ENCODE data around the gene KRTAP1-4. TPM values are rescaled to one million over a fixed set of nuclear protein-coding genes. Genes with fewer than 3 reads are reported as not detected.

KRTAP1-4 gene
- total and polyA plus RNA-seq, 2 of the 8 experiments (the other 6 are each of a cell fraction or from before 2014, with no cell fraction given) = not detected

DNA sequence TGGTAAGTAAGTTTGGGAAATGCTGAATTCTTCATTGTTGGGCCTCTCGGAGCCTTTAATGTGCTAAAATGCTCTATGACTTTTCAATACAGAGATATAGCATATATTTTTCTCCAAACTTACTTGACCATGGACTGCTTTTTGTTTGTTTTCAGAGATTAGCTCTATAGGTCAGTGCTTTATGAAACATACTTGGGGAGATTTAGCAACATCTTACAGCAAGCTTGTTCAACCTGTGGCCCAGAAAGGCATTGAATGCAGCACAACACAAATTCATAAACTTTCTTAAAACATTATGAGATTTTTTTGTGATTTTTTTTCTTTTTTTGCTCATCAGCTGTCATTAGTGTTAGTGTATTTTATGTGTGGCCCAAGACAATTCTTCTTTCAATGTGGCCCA lies 20.1 kb downstream of the KRTAP1-4 start:
- Histone ChIP-seq H2BK5ac (ENCODE audit: low read depth, low read length) (no peak overlapping the region), H3K79me2 (ENCODE audit: control insufficient read depth in 1 of 2, insufficient read depth in 2 of 2, low read length in 2 of 2) (no peaks in the 10 kb centered on the region), H3K56ac (replicated peaks; ENCODE audit: insufficient read length, low read depth, low read length) (no peak overlapping the region), H3K4ac (replicated peaks; ENCODE audit: insufficient read length, low read depth, low read length) (no peak overlapping the region), H3K18ac (ENCODE audit: extremely low read depth, low read length) (no peak overlapping the region), H2AK5ac (ENCODE audit: low read depth, low read length) (no peak overlapping the region), H3K9me3 (ENCODE audit: insufficient read depth in 2 of 2, low read depth in 1 of 2, low read length in 1 of 2) (no peaks in the 10 kb centered on the region), H3K79me1 (ENCODE audit: low read depth, low read length) (no peaks in the 10 kb centered on the region), H3K4me1 (replicated peaks in 1 of 4; ENCODE audit: control insufficient read depth in 3 of 4, insufficient read depth in 4 of 4, low read length in 3 of 4) (peaks cover 0 to 10% (median 6%) of the 10 kb centered on the region in 4 experiments; a peak in 6 of 7 replicates), H3K9ac (replicated peaks in 1 of 4; ENCODE audit: extremely low read depth in 1 of 4, low read depth in 3 of 4, low read length in 3 of 4) (no peak overlapping the region), H3K36me3 (ENCODE audit: control insufficient read depth in 2 of 4, insufficient read depth in 4 of 4, low read length in 3 of 4) (no peaks in the 10 kb centered on the region), H2BK20ac (ENCODE audit: low read length) (no peak overlapping the region), H2BK12ac (ENCODE audit: low read depth, low read length) (no peak overlapping the region), H3K4me2 (ENCODE audit: insufficient read depth in 1 of 2, low read depth in 2 of 2, low read length in 2 of 2) (no peak overlapping the region), H3K14ac (ENCODE audit: insufficient read length) (no peak overlapping the region), H2BK15ac (ENCODE audit: low read length) (no peak overlapping the region), H2AFZ (ENCODE audit: low read length) (no peak overlapping the region), H4K8ac (ENCODE audit: extremely low read depth, insufficient read depth, low read length) (no peak overlapping the region), H3K23ac (ENCODE audit: insufficient read length) (no peak overlapping the region), H3K27me3 (replicated peaks in 1 of 4; ENCODE audit: control insufficient read depth in 3 of 4, extremely low read depth in 1 of 4, insufficient read depth in 3 of 4, low read length in 3 of 4) (no peaks in the 10 kb centered on the region), H3K4me3 (ENCODE audit: extremely low read depth in 1 of 4, insufficient read depth in 2 of 4, low read depth in 3 of 4, low read length in 4 of 4) (no peak overlapping the region), H4K20me1 (replicated peaks in 1 of 2; ENCODE audit: control insufficient read depth in 1 of 2, insufficient read depth in 2 of 2, low read length in 2 of 2) (no peaks in the 10 kb centered on the region), H3K27ac (ENCODE audit: low read depth, low read length) (no peak overlapping the region), H4K5ac (ENCODE audit: insufficient read length, low read depth, low read length) (no peak overlapping the region), H3K23me2 (ENCODE audit: low read depth, low read length) (no peaks in the 10 kb centered on the region), H4K91ac (replicated peaks; ENCODE audit: insufficient read length, low read length) (no peak overlapping the region), H2BK120ac (replicated peaks; ENCODE audit: low read depth, low read length) (no peak overlapping the region)
- TF ChIP-seq TAF7 (optimal IDR thresholded peaks at IDR 0.05; ENCODE audit: borderline replicate concordance, low read depth, low read length) = no peak
- TF ChIP-seq, protein P1, sequence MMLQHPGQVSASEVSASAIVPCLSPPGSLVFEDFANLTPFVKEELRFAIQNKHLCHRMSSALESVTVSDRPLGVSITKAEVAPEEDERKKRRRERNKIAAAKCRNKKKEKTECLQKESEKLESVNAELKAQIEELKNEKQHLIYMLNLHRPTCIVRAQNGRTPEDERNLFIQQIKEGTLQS (IDR thresholded peaks at IDR 0.05; ENCODE audit: insufficient read depth, low read depth, low read length) = no peak
- no peak for TF ChIP-seq RNF2 (IDR thresholded peaks at IDR 0.05; ENCODE audit: borderline replicate concordance, low read depth, low read length, missing control alignments, poor library complexity, severe bottlenecking)
- no peak for TF ChIP-seq JUND (IDR thresholded peaks at IDR 0.05; ENCODE audit: low read length)
- TF ChIP-seq SIN3A (conservative IDR thresholded peaks at IDR 0.05 in 1 of 2, IDR thresholded peaks at IDR 0.05 in 1 of 2; ENCODE audit: low read depth in 1 of 2, low read length in 2 of 2) = no peak
- TF ChIP-seq NRF1 (IDR thresholded peaks at IDR 0.05; ENCODE audit: low read depth, low read length) = no peak
- no peak for TF ChIP-seq PHF8 (conservative IDR thresholded peaks at IDR 0.05; ENCODE audit: low read depth, low read length)
- TF ChIP-seq SP4 (IDR thresholded peaks at IDR 0.05; ENCODE audit: low read length) = no peak
- TF ChIP-seq FOSL1 (IDR thresholded peaks at IDR 0.05; ENCODE audit: insufficient read depth, low read depth, low read length) = no peak
- no peak for TF ChIP-seq CREB1 (IDR thresholded peaks at IDR 0.05)
- TF ChIP-seq KDM5A (IDR thresholded peaks at IDR 0.05; ENCODE audit: low read length) = no peak
- TF ChIP-seq RFX5 (IDR thresholded peaks at IDR 0.05; ENCODE audit: borderline replicate concordance, low read depth, low read length) = no peak
- FAIRE-seq (no peak), DNase-seq (ENCODE audit: low read depth in 1 of 2, low spot score in 2 of 2) (no peak)
- POLR2A ChIA-PET (ENCODE audit: partially characterized antibody) = no interaction called here
- WGBS, 2 experiments (ENCODE audit: extremely low coverage in 1 of 2, insufficient coverage in 1 of 2, insufficient read length in 1 of 2, insufficient replicate concordance in 2 of 2, low coverage in 1 of 2, low lambda C conversion rate in 2 of 2, missing lambda C conversion rate in 1 of 2) = 90% methylated on average over 1 of the region's 1 CpG; no CpG with 5 or more reads in 1 of the 2 experiments
- CTCF ChIA-PET (ENCODE audit: partially characterized antibody) = interaction anchor here (1.1 kb wide), 1 partner anchor 19 kb away, joined by 5 read pairs; no protein-coding TSS in a partner anchor

Data from H1 (cell line).